ENCODE results near the gene ZNF84.

GRCh38 chr12:133083345-133083744 lies 46.0 kb downstream of the ZNF84 start:
- no peak for TF ChIP-seq CTCF (IDR thresholded peaks at IDR 0.05)
- TF ChIP-seq POLR2A (IDR thresholded peaks at IDR 0.05): no peak
